HG03108 (cell line): Measurements from ENCODE around the gene LTBP1.

Source experiments
- ATAC-seq: cut with Tn5 transposase; IDR thresholded peaks from one replicate; pipeline ENCODE4 v1.9.1; 2021; ENCODE audit warnings: moderate library complexity; ENCODE audit not compliant: unreplicated experiment

LTBP1 gene

DNA sequence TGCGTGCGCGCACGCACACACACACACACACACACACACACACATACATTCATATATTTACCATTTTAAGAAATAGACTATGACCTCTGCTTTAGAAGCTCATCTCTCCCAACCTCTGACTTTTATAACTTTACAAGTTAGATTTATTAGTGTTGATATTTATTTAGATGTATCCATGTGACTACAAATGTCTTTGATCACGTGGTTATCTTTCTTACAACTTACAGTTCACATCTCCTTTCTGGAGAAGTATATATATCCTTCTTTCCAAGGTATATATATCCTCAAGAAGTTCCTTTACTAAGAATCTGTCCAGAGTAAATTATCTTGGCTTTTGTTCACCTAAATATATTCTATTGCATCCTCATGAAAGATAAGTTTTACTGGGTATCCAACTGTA is 16.3 kb upstream of the LTBP1 start:
- no peak for ATAC-seq

- no peak for ATAC-seq
These were observed 15.2 kb upstream of the LTBP1 start for GRCh38 chr2:32931519-32931918.

GRCh38 chr2:32931945-32932709 is 14.6 kb upstream of the LTBP1 start:
- ATAC-seq, result no peak

- no peak for ATAC-seq
These were observed 13.7 kb upstream of the LTBP1 start for GRCh38 chr2:32932825-32933755.

GRCh38 chr2:32933756-32934095 is 13.0 kb upstream of the LTBP1 start:
- no peak for ATAC-seq

DNA sequence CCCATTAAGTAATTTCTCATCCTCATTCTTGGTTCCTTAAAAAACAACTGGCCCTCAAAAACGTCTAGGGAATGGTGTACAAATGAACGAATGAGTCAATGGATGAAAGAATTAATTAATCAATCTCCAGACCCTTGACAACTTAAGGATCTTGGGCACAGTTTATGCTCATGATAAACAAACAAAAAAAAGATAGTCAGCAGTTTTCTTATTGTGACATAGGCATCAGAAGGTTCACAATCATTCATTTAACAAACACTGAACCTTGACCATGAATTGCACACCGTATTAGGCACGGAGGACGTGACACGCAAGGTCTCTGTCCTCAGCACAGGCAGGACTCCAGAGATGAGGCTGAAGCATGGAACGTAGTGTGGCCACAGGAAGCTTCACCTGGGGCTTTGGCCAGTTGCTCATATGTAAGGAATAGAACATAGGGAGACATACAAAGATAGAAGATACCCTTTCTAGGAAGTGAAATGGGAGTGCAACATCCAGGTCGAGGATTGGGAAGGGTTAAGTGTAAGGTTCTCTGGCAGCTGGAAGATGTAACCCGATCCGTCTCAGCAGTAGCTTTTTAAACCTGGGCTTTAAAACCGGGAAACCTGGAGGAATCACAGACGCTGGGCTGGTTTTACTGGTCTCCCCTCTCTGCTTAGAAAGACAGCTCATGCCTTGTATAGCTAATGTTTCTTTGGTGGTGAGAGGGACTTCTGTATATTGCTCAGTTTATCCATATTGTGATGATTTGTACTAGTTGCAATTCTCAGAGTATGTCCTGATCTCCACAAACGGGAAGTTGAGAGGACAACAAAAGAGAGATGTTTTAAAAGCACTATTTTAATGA is 8.9 kb upstream of the LTBP1 start:
- no peak for ATAC-seq

- ATAC-seq, result no peak
These were observed 7.8 kb upstream of the LTBP1 start for GRCh38 chr2:32938934-32939333.

- ATAC-seq, result no peak
These were observed 6.3 kb upstream of the LTBP1 start for GRCh38 chr2:32940316-32940997.

DNA sequence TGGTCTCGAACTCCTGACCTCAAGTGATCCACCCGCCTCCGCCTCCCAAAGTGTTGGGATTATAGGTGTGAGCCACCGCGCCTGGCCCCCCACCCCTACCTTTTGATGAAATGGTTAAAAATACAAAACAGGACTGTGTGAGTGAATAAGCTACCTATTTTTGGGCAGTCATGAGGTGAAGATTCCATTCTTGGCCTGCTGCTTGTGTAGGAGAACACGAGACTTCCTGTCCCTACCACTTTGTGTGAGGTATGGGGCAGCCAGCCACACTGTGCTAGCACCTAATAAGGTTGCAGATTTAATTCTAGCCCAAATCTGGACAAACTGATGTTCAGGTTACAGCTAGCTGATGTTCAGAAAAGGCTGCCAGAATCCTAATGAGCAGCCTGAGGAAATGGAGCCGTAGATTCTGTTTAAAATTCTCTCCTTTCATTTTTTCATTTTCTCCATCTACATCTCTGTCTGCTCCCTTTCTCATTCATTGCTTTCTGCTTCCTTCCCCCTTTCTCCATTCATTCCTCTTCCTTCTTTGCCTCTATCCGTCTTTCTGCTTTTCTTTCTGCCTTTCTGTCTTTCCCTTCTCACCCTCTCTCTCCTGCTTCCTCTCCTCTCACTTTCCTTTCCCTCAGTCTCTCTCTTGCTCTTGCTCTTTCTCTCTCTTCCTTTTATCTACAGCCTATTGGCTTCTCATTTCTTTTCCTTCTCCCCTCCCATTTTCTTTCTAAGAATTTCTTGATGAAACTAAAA is 4.6 kb upstream of the LTBP1 start:
- ATAC-seq, result no peak

DNA sequence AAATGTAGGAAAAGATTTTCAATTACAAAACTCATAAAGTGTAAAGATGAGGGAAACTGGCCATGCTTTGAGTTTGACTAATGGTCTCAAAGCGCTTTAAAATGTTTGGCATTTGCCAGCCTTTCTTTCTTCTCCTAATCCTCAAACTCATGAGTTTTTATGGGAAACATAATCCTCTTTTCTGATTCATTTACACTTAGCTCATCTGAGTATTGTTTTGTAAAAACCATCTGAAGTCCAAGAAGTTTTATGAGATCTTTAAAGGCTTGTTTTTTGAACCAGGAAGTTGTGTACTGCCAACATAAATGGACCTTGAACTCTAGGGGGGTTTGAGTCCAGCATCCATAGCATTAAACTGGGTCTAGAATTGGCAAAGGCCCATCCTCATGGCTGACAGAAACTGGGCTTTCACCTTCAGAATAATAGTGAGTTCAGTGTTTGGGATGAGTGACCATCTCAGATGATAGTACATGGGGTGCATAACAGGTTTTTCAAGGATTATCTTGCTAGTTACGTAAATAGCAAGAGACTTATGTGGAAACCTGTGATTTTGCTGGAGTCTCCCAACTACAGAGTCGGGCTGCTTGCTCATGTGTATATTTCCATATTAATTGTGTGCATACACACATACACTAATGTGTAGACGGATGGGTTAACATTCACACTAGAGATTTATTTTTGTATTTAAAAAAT is 3.8 kb upstream of the LTBP1 start:
- no peak for ATAC-seq

- ATAC-seq, result no peak
These were observed 1.5 kb upstream of the LTBP1 start for GRCh38 chr2:32945286-32945685.

- no peak for ATAC-seq
These were observed 327 bp downstream of the LTBP1 start for GRCh38 chr2:32947076-32947483.

DNA sequence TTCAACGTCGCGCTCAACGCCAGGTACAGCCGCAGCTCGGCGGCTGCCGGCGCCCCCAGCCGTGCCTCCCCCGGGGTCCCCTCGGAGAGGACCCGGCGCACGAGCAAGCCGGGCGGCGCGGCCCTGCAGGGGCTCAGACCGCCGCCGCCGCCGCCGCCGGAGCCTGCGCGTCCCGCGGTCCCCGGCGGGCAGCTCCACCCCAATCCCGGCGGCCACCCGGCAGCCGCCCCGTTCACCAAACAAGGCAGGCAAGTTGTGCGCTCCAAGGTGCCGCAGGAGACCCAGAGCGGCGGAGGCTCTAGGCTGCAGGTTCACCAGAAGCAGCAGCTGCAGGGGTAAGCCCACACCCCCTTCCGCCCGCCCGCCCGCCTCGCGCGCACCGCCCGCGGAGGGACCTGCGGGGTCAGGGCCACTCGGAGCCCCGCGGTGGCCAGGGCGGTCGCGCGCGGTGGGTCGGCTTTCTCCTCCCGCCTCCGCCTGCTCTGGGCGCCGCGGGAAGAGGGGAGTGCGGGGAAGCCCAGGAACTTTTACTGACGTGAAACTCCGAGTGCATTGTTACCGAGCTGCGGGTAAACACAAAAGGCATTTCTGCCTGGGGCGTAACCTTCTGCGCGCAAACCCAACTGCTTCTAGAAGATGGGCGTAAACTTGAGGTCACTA is 861 bp downstream of the LTBP1 start:
- no peak for ATAC-seq

- ATAC-seq, result no peak
These were observed 1.5 kb downstream of the LTBP1 start for GRCh38 chr2:32948266-32948665.

DNA sequence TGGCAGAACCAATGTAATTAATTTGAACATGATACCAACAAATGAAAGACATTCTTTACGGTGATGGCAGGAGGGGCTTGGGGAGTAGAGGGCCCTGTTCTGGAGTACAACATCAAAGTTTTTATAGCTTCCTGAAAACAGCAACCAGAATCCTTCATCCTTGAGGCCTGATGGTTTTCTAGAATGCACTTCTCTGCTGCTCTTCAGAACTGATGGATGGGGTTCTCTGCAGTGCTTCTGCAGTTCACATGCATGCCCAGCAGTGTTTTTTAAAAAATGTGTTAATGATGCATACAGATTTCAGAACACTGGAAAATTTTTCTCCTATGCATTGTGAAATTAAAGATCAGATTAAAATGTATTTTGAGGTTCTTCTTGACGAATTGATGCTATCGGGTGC is 2.5 kb downstream of the LTBP1 start:
- no peak for ATAC-seq

DNA sequence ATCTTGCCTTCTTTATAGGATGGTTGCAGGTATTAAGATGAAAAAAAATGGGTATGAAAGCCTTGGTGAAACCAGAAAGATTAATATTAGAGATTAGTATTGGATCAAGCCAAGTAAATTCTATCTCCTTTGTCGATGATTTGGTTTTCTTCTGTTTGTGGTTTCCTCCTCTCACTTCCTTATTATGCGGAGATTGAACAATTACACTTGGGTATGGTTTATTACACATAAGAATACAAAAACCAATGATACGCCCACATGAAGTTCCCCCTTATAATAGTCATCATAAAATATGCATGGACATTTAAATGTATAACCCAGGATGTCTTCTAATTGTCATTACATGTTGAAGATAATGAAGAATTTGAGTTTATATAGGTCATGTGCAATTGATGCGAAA is 4.9 kb downstream of the LTBP1 start:
- ATAC-seq, result no peak

DNA sequence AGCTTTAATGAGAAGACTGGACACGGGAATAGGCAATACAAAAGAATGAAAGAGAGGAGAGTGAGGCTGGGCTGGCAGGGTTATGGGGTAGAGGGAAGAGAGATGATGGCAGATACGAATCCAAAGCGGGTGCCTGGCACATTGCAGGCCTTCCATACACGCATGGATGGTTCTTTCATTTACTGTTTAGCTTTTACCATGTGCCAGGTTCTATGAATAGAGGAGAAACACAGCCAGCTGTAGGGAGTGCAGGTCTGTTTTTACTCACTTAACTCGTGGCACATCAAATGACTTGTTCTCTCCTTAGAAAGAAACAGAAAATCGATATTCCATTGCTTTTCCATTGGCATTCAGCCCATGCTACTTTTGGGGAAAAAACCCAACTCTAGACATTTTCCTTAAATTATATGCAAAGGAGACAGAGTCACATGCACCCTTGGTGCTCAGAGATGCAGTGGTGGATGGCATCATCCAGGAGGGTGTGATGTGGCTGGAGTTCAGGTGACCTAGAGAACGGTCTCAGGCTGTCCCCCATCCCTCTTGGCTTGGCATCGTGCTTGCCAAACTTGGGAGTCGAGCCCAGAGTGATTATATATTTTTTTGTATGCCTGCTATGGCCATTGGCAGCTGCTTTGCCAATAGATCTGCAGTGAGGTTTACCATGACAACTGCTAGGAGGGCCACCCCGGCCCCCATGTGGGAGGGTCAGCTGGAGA is 6.2 kb downstream of the LTBP1 start:
- no peak for ATAC-seq

- ATAC-seq, result no peak
These were observed 7.5 kb downstream of the LTBP1 start for GRCh38 chr2:32954206-32954605.
